GM21737 (cell line): ENCODE results near the gene MYH16.
"Not testable (repeated sequence)": the region's sequence is repeated elsewhere in the genome, so short reads cannot be mapped to it uniquely, and the experiment has no call there.

Experiments used
- ATAC-seq: cut with Tn5 transposase; IDR thresholded peaks from one replicate; pipeline ENCODE4 v1.9.1; 2021; ENCODE audit warnings: mild to moderate bottlenecking, moderate library complexity; ENCODE audit not compliant: unreplicated experiment

The MYH16 gene

GRCh38 chr7:99257675-99258074, 15.0 kb upstream of the MYH16 start:
- no peak for ATAC-seq

- ATAC-seq: no peak
These were observed 14.1 kb upstream of the MYH16 start for GRCh38 chr7:99258501-99258900.

- ATAC-seq: no peak
These were observed 12.2 kb upstream of the MYH16 start for GRCh38 chr7:99260395-99260794.

- no peak for ATAC-seq
These were observed 11.0 kb upstream of the MYH16 start for GRCh38 chr7:99261646-99262045.

- ATAC-seq: no peak
These were observed 6.7 kb upstream of the MYH16 start for GRCh38 chr7:99265848-99266480.

GRCh38 chr7:99267481-99267840, 5.2 kb upstream of the MYH16 start:
- ATAC-seq: no peak

GRCh38 chr7:99267841-99268576, 4.6 kb upstream of the MYH16 start:
- ATAC-seq: no peak

GRCh38 chr7:99268577-99268908, 4.1 kb upstream of the MYH16 start:
- ATAC-seq: no peak

GRCh38 chr7:99270702-99271101, 1.9 kb upstream of the MYH16 start:
- ATAC-seq: no peak

GRCh38 chr7:99273561-99273960, 922 bp downstream of the MYH16 start:
- not testable (repeated sequence) for ATAC-seq

GRCh38 chr7:99274908-99275307, 2.3 kb downstream of the MYH16 start:
- not testable (repeated sequence) for ATAC-seq

- ATAC-seq: no peak
These were observed 2.9 kb downstream of the MYH16 start for GRCh38 chr7:99275496-99275895.

GRCh38 chr7:99278180-99278579, 5.5 kb downstream of the MYH16 start:
- no peak for ATAC-seq

GRCh38 chr7:99284165-99284564, 11.5 kb downstream of the MYH16 start:
- not testable (repeated sequence) for ATAC-seq

- no peak for ATAC-seq
These were observed 15.3 kb downstream of the MYH16 start for GRCh38 chr7:99287779-99288534.

GRCh38 chr7:99289185-99289584, 16.5 kb downstream of the MYH16 start:
- no peak for ATAC-seq

GRCh38 chr7:99290148-99290547, 17.5 kb downstream of the MYH16 start:
- ATAC-seq: not testable (repeated sequence)

GRCh38 chr7:99290980-99291607, 18.5 kb downstream of the MYH16 start:
- no peak for ATAC-seq

- no peak for ATAC-seq
These were observed 19.5 kb downstream of the MYH16 start for GRCh38 chr7:99292127-99292526.

- no peak for ATAC-seq
These were observed 20.5 kb downstream of the MYH16 start for GRCh38 chr7:99293167-99293566.

- no peak for ATAC-seq
These were observed 21.0 kb downstream of the MYH16 start for GRCh38 chr7:99293650-99294049.

- no peak for ATAC-seq
These were observed 23.8 kb downstream of the MYH16 start for GRCh38 chr7:99296471-99296870.
